ENCODE results near the gene GRB10.

DNA sequence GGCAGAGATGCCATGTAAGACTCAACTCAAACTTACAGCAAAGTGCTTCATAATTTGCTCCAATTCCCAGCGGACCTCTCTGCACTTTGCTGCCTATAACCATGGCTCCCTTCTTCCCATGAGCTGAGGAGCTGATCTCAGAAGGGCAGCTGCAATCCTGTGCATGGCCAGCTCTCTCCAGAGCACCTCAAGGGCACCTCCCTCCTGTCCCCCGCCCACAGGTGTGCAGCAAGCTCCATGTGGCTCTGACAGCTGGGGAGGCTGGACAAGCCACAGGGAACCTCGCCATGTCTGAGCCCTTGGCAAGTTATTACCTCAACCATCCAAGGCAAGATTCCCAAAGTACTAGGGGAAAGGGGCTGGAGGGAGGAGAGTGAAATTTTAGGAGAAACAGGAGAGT, 156.4 kb downstream of the GRB10 start:
- TF ChIP-seq POLR2A (IDR thresholded peaks at IDR 0.05): no peak
- TF ChIP-seq CTCF (IDR thresholded peaks at IDR 0.05): no peak

Measured in uterus (tissue), 2 donors.